ENCODE data around the gene KIF27.

DNA sequence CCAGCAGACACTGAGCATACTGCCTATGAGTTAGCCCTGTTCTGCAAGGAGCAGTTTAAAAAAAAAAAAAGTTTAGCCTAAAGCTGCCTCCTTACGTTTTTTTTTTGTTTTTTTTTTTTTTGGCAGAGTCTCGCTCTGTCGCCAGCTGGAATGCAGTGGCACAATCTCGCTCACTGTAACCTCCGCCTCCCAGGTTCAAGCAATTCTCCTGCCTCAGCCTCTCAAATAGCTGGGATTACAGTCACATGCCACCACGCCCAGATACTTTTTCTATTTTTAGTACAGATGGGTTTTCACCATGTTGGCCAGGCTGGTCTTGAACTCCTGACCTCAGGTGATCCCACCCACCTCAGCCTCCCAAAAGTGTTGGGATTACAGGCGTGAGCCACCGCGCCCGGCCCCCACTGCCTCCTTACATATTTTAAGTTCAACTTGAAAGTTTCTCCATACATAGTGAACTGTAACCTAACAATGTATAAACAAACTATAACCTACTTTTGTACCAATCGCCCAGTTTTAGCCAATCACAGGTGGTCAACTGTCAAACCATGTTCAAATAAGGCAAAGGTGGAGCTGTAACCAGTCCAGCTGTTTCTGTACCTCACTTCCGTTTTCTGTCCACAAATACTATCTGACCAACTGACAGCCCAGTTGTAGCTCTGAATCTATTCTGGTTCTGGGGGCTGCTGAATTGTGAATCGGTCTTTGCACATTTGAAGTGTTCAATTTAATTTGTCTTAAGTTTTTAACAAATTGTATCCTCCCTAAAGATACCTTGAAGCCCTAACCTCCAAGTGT, 120.8 kb downstream of the KIF27 start:
- TF ChIP-seq, protein P1, sequence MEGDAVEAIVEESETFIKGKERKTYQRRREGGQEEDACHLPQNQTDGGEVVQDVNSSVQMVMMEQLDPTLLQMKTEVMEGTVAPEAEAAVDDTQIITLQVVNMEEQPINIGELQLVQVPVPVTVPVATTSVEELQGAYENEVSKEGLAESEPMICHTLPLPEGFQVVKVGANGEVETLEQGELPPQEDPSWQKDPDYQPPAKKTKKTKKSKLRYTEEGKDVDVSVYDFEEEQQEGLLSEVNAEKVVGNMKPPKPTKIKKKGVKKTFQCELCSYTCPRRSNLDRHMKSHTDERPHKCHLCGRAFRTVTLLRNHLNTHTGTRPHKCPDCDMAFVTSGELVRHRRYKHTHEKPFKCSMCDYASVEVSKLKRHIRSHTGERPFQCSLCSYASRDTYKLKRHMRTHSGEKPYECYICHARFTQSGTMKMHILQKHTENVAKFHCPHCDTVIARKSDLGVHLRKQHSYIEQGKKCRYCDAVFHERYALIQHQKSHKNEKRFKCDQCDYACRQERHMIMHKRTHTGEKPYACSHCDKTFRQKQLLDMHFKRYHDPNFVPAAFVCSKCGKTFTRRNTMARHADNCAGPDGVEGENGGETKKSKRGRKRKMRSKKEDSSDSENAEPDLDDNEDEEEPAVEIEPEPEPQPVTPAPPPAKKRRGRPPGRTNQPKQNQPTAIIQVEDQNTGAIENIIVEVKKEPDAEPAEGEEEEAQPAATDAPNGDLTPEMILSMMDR (IDR thresholded peaks at IDR 0.05), result no peak
- no peak for TF ChIP-seq POLR2A (IDR thresholded peaks at IDR 0.05)
